ENCODE data around the gene HLA-DQA1. TPM values are rescaled to one million over a fixed set of nuclear protein-coding genes. Genes with fewer than 3 reads are reported as not detected.

Gene HLA-DQA1
- total and polyA plus RNA-seq, 8 donors = 1.1 to 16.2 (median 6.4) TPM; not detected in 3

DNA sequence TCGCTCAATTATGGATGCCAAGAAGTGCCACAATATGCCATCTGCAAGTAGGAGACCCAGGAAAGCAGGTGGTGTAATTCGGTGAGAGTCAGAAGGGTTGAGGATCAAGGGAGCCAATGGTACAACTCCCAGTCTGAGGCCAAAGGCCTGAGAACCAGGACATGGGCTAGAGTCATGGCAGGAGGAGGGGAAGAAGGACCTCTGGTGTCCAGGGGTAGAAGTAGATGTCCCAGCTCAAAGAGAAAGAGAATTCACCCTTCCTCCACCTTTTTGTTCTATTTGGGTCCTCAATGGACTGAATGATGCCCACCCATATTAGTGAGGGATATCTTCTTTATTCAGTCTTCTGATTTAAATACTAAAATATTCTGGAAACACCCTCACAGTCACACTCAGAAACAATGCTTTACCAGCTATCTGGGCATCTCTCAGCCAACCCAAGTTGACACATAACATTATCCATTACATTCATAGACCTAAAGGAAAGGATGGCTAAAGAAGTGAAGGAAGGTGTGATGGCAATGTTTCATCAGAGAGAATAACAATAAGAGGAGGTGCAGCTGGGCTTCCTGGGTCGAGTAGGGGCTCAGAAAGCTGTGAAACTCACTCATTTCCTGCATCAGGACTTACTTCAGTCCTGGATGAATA, 21.2 kb upstream of the HLA-DQA1 start:
- no peak for TF ChIP-seq POLR2A (IDR thresholded peaks at IDR 0.05)
- TF ChIP-seq, protein P1, sequence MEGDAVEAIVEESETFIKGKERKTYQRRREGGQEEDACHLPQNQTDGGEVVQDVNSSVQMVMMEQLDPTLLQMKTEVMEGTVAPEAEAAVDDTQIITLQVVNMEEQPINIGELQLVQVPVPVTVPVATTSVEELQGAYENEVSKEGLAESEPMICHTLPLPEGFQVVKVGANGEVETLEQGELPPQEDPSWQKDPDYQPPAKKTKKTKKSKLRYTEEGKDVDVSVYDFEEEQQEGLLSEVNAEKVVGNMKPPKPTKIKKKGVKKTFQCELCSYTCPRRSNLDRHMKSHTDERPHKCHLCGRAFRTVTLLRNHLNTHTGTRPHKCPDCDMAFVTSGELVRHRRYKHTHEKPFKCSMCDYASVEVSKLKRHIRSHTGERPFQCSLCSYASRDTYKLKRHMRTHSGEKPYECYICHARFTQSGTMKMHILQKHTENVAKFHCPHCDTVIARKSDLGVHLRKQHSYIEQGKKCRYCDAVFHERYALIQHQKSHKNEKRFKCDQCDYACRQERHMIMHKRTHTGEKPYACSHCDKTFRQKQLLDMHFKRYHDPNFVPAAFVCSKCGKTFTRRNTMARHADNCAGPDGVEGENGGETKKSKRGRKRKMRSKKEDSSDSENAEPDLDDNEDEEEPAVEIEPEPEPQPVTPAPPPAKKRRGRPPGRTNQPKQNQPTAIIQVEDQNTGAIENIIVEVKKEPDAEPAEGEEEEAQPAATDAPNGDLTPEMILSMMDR (IDR thresholded peaks at IDR 0.05) = no peak
- no peak for TF ChIP-seq POLR2AphosphoS5 (IDR thresholded peaks at IDR 0.05)
- TF ChIP-seq EP300 (IDR thresholded peaks at IDR 0.05) = no peak
- intact Hi-C loops (cut with DNase I; ENCODE audit: low total_unique reads) = no loop called here
- DNase-seq = no peak

DNA sequence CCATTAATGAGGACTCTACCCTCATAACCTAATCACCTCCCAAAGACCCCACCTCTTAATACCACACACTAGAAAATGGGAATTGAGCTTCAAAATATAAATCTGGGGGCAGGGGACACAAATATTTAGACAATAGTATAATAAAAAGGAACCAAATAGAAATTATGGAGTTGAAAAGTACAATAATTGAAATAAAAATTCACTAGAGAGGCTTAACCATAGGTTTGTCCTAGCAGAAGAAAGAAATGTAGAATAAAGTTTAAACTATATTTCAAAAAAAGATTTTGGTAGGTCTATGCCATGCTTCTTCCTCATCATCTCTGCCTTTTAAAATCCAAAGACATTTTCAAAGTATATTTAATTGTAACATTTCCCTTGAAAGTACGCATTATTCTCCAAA, 19.5 kb upstream of the HLA-DQA1 start:
- H3K27ac ChIP-seq = no peak overlapping the region
- TF ChIP-seq POLR2AphosphoS5 (IDR thresholded peaks at IDR 0.05) (no peak), EP300 (IDR thresholded peaks at IDR 0.05) (no peak), POLR2A (IDR thresholded peaks at IDR 0.05) (no peak)
- TF ChIP-seq, protein P1 (IDR thresholded peaks at IDR 0.05) = no peak
- intact Hi-C loops (cut with DNase I; ENCODE audit: low total_unique reads) = no loop called here
- 36 to 96% (median 95%) methylated on average over 1 of the region's 1 CpG for WGBS, 5 donors
- no peaks in the 10 kb centered on the region for H3K36me3 ChIP-seq
- no peak overlapping the region for H3K4me3 ChIP-seq
- H3K4me1 ChIP-seq = no peaks in the 10 kb centered on the region
- DNase-seq = no peak
- peaks cover 0 to 13% (median 0%) of the 10 kb centered on the region in 4 donors for H3K9me3 ChIP-seq
- no peaks in the 10 kb centered on the region for H3K27me3 ChIP-seq

More for the DNA sequence above, 21.2 kb upstream of the HLA-DQA1 start:
- Histone ChIP-seq H3K27ac (no peak overlapping the region), H3K36me3 (no peaks in the 10 kb centered on the region), H3K9me3 (peaks cover 0 to 13% (median 0%) of the 10 kb centered on the region in 4 donors), H3K4me3 (no peak overlapping the region), H3K4me1 (no peaks in the 10 kb centered on the region), H3K27me3 (no peaks in the 10 kb centered on the region)
- whole genome bisulfite sequencing, 5 donors = 34 to 48% (median 38%) methylated on average over 3 of the region's 3 CpGs

DNA sequence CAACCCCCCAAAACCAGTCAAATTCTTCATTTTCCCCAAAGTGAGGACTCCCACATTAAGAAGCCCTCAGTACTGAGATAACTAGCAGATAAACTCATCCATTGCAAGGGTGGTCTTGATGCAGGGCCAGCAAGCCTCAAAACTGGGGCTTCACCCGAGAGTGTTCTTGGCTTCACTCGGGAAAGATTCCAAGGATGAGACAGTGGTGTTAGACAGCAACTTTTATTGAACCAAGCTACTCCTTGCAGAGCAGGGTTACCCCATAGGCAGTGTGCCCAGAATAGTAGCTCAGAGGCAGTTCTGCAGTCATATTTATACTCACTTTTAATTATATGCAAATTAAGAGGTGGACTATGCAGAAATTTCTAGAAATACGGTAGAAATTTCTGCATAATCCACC, 15.8 kb upstream of the HLA-DQA1 start:
- no peaks in the 10 kb centered on the region for H3K4me1 ChIP-seq
- no peak overlapping the region for H3K27ac ChIP-seq
- H3K9me3 ChIP-seq = peaks cover 0 to 13% (median 0%) of the 10 kb centered on the region in 4 donors
- WGBS, 5 donors = 34 to 58% (median 48%) methylated on average over 3 of the region's 3 CpGs
- H3K36me3 ChIP-seq = no peaks in the 10 kb centered on the region
- intact Hi-C loops (cut with DNase I; ENCODE audit: low total_unique reads) = no loop called here
- no peak overlapping the region for H3K4me3 ChIP-seq
- TF ChIP-seq, protein P1 (IDR thresholded peaks at IDR 0.05) = no peak
- no peak for TF ChIP-seq POLR2AphosphoS5 (IDR thresholded peaks at IDR 0.05)
- TF ChIP-seq POLR2A (IDR thresholded peaks at IDR 0.05) = no peak
- TF ChIP-seq EP300 (IDR thresholded peaks at IDR 0.05) = no peak
- H3K27me3 ChIP-seq = no peaks in the 10 kb centered on the region
- DNase-seq = no peak

DNA sequence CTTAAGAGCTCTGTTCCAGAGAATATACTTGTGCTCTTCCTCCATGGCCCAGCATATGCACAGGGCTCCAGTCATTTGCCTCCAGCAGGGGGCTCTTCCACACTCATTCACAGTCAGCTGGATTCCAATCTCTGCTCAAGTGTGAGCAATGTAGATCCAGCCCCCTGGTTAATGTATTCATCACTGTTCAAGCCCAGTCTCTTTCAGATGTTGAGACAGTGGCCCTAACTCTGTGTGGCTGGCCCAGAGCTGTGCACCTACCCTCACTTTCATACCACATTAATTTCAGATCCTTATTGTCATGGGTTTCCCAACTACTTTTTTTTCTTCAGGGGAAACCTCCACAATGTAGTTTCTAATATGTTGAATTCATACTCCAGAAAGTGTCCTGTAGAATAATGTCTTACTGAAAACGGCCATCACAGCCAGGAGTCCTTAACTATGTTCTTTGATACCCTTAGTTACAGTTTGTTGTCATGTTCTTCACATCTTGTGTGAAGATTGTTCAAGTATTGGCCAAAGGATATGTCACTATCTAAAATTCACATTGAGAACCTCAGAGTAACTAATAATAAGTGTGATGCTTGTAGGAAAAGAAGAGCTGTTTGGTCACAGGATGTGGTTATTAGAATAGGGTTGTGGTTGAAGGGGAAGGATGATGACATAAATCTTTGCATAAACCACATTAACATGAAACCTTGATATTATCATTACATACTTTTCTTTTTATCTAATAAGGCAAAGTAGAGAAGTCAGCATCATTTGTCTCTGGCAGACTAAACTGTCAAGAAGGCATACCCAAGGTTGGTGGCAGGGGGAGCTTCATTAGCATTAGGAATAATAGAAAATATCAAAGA, 14.4 kb upstream of the HLA-DQA1 start:
- Histone ChIP-seq H3K9me3 (peaks cover 0 to 9% (median 0%) of the 10 kb centered on the region in 4 donors), H3K27me3 (no peaks in the 10 kb centered on the region), H3K36me3 (no peaks in the 10 kb centered on the region), H3K4me1 (no peaks in the 10 kb centered on the region), H3K27ac (peak overlapping the region in 2 of 5 donors; percentile 35 to 50), H3K4me3 (no peak overlapping the region)
- 2 to 83% (median 29%) methylated on average over 1 of the region's 1 CpG for WGBS, 5 donors
- TF ChIP-seq POLR2A (IDR thresholded peaks at IDR 0.05) (no peak), POLR2AphosphoS5 (IDR thresholded peaks at IDR 0.05) (no peak), EP300 (IDR thresholded peaks at IDR 0.05) (no peak)
- TF ChIP-seq, protein P1 (IDR thresholded peaks at IDR 0.05) = peak in 1 of 7 experiments; percentile 39
- intact Hi-C loops (cut with DNase I; ENCODE audit: low total_unique reads) = no loop called here
- peak in 1 of 2 donors; percentile 56 for DNase-seq

Data from stomach (tissue), 9 donors.